GM21390 (cell line): Measurements from ENCODE around the gene NOX5.

ENCODE experiments used
- ATAC-seq: cut with Tn5 transposase; IDR thresholded peaks from one replicate; pipeline ENCODE4 v1.9.1; 2021; ENCODE audit not compliant: unreplicated experiment

Gene NOX5

DNA sequence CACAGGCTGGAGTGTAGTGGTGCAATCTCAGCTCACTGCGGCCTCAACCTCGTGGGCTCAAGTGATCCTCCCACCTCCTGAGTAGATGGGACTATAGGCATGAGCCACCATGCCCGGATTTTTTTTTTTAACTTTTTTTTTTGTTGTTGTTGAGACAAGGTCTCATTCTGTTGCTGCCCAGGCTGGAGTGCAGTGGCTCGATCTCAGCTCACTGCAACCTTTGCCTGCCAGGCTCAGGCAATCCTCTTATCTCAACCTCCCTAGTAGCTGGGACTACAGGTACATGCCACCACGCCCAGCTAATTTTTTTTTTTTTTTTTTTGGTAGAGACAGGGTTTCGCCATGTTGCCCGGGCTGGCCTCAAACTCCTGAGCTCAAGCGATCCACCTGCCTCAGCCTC lies 64.1 kb downstream of the NOX5 start:
- no peak for ATAC-seq

DNA sequence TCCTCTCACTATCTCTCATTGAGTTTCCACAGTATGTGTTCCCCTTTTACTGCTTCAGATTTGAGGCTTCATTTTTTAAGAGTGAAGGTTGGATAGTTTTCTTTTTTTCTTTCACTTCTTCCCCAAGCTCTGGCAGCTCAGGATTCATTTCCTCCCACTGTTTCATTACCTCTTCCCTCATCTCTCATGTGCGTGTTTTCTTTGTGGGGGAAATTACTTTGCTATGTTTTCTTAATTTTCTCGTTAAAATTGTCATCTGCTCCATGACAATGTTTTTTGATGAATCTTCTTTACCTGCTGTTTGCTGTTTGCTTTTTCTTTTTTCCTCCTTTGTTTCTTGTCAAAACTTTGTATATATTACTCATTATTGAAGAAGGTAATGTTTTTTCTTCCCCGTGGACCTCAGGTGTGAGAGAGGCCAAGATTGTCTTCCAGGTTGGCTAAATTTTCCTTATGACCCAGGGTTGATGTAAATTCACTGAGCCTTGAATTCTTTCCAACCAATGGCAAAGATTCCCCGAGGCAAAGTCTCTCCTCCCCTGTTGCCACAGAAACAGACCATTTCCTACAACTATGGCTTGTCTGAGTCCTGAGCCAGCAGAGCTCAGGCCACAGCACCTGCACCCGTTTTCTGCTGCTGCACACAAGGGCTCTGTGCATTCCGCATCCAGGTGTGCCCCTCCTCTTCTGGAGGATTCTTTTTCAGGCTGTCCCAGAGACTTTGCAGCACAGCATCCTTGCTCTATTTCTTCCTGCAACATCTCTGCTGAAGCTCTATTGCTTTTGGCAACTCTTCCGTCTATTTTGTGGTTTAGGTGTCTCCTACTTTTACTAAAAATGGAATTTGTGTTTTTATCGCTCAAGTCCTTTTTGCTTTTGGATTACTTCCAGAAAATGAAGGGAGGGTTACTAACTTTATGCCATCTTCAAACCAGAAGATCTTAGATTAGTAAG lies 66.1 kb downstream of the NOX5 start:
- no peak for ATAC-seq

DNA sequence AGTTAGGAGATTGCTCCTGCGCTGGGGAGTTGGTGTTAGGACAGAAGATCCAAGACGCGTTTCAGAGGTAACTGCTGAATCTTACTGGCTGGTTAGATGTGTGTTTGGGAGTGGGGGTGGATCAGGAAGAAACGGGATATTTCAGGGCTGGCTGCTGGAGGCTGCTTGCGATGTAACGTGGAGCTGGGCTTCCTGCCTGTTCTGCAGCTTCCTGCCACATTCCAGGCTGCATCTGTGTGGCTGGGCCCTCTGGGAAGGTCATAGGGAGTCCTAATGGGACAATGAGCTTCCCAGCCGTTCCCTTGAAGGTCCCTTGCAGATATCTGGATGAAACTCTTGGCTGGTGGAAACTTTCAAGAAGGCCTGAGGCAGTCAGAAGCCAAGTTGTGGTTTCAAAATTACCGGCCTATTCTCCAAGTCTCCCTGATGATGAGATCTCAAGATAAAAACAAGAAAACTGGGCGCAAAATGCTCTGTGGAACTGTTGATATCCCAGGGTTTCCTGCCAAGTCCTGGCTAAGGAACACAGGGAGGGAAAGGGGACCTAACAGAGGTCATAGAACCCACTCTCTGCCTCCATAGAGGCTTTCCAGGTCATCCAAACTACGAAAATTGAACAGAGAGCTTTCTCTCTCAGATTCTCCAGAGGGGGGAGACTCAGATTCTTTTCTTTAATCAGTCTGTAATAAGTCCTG lies 67.0 kb downstream of the NOX5 start:
- ATAC-seq = no peak

GRCh38 chr15:69082021-69082502 lies 67.6 kb downstream of the NOX5 start:
- no peak for ATAC-seq

- no peak for ATAC-seq
These were observed 68.1 kb downstream of the NOX5 start for GRCh38 chr15:69082554-69082953.

DNA sequence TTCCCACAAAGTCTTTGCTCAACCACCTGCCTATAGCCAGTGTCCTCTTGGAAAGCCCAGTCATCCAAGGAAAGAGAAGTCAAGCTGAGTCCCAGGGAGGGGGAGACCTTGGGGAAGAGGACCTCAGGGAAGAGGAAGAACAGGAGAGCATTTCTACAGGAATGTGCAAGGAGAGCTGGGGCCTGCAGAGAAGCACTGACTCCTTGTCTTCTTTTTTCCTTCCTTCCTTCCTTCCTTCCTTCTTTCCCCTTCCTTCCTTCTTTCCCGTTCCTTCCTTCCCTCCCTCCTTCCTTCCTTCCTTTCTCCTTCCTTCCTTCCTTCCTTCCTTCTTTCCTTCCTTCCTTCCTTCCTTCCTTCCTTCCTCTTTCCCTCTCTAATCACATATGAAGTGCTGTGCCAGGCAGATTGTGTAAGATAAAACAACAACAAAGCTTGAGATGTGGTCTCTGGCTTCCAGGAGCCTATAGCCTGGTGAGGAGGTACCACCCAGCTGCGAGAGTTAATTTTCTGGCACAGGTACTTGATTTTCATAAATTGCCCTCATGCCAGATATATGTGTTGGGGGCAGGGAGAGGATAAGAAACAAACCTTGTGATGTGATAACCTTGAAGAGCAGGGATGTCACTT lies 70.0 kb downstream of the NOX5 start:
- ATAC-seq = no peak

GRCh38 chr15:69085325-69086081 lies 71.0 kb downstream of the NOX5 start:
- no peak for ATAC-seq

DNA sequence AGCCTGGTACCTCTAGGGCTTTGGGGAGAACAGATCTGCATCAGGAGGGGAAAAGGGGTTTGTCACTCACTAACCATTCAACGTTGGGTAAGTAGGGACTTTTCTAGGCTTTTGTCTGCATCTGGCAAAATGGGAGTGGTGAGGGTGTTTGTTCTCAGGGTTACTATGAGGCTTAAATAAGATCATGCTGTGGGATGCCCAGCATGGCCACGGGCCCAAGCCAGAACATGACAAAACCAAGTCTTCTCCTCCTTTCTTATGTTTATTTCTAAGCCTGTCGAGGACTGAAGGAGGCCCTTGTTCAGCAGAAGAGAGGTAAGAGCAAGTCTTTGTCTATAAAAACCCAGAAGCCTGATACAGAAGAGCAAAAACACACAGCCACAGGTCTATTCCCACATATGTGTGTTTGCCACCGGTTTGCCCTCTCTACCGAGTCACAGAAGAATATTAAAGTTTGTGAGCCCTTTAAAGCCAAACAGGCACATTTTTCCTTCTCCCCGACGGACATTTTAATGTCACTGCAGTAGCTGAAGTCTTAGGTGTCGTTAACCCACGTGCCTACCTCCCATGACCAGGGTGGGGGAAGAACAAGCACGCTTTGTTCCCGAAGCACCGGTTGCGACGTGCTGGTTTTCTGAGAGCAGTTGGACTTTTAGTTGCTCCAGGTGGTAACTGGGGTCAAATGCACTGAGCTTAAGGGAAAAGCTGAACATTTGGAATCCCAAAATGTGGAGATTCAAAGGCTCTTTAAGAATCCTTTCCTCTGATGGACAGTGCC lies 72.1 kb downstream of the NOX5 start:
- ATAC-seq = no peak

- no peak for ATAC-seq
These were observed 73.0 kb downstream of the NOX5 start for GRCh38 chr15:69087366-69087976.

GRCh38 chr15:69088300-69088965 lies 73.9 kb downstream of the NOX5 start:
- no peak for ATAC-seq

- no peak for ATAC-seq
These were observed 74.8 kb downstream of the NOX5 start for GRCh38 chr15:69089258-69089657.

DNA sequence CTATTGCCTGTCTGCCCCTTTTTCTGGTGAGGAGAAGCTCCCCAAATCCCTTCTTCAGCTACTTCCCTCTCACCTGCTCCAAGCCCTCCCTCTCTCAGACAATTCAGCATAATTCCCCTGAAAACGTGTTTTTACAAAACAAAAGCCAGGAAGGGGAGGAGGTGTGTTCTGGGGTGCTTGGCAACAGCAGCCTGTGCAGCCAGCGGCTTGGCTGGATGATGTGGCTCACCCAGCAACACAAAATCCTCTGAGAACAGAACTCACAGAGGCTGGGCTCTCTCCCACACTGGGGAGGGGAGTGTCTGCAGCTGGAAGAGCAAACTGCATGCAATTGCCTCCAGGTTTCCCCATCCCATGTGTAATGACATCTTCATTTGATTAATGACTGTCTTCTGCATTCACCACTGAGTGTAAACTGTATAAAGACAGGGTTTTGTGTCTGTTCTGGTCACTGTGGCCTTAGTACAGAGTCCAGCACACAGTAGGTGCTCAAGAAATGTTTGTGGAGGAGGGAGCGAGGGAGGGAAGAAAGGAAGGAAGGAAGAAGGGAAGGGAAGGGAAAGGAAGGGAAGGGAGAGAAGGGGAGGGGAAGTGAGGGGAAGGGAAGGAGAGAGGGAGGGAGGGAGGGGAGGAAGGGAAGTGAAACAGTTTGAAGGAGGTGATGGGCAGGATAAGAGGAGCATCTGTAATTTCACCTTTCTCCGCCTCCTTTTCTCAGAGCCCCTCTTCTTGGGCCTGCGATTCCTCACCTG lies 75.9 kb downstream of the NOX5 start:
- no peak for ATAC-seq

DNA sequence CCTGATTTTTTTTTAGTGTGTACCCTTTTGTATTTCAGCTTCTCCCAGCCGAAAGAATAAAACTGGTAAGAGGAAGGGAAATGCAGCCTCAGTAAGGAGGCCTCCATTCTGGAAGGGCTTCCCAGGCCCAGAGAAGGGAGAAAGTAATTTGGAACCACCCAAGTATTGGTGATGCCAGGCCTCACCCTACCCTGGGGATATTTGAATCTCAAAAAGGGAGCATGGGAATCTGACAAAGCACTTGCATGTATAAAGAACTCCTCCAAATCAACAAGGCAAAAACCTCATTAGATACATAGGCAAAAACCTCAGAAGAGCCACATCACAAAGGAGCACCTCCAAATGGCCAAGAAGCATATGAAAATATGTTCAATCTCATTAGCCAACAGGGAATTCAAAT lies 77.2 kb downstream of the NOX5 start:
- ATAC-seq = no peak

DNA sequence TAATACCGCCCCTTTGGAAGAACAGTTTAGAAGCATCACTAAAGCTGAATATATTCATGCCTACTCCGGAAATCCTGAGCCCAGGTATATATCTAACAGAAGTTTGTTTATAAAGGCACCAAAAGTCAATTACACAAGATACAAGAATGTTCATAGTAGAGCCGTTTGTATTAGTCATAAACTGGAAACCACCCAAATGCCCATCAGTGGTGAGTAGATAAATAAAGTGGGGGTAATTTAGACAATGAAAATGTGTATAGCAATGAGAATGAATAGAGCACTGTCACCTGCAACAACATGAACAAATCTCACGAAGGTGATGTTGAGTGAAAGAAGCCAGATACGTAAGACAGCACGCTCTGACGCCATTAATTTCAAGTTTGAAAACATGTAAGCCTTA lies 77.7 kb downstream of the NOX5 start:
- no peak for ATAC-seq

GRCh38 chr15:69093127-69093526 lies 78.6 kb downstream of the NOX5 start:
- ATAC-seq = no peak

GRCh38 chr15:69093614-69094013 lies 79.1 kb downstream of the NOX5 start:
- ATAC-seq = no peak

DNA sequence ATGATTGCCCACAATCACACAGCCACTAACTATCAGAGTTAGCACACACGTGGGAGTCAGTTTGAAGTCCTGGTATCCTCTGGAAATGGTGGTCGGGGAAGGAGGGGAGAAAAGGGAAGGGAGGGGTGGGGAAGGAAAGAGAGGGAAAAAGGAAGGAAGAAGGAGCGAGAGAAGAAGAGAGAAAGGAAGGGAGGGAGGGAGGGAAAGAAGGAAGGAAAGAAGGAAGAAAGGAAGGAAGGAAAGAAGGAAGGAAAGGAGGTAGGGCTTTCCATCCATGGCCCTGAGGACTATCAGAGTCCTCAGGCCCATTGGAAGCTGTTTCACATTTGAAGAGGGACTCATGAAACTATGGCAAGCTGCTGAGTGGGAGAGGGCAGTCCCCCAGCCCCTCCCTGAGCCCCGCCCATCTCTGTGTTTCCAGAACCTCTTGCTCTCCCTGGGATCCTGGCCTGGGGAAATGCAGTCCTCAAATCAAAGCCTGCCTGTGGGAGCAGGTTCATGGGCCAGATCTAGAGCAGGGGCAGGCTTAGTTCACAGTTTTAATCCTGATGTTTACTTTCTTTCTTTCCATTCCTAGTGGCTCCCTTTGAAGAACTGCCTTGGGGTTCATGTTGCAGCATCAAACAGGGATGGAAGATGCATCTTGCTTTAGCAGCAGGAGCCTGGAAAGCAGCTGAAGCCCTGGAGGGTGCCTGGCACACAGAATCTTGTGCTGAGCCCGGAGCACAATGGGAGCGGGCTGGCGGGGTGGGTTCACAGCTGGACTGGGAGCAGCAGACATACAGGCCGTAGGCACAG lies 79.8 kb downstream of the NOX5 start:
- ATAC-seq = no peak

- ATAC-seq = no peak
These were observed 80.8 kb downstream of the NOX5 start for GRCh38 chr15:69095274-69095673.
